Neural progenitor cell (in vitro differentiated cells): ENCODE data around the gene SDC1. TPM values are rescaled to one million over a fixed set of nuclear protein-coding genes. Genes with fewer than 3 reads are reported as not detected.

Experiments
- DNase-seq: peaks from one replicate; pipeline ENCODE4 v3.0.0-alpha.2; 2016; ENCODE audit warnings: low spot score
- H2AFZ ChIP-seq: fragments of 200-600 bp; sonication (generic); replicated peaks from 2 replicates; pipeline ENCODE4 v1.6.1; 2016; ENCODE audit warnings: antibody characterized with exemption
- H3F3A ChIP-seq: fragments of 200-600 bp; sonication (generic); 2 replicates; pipeline ENCODE4 v1.6.1; 2016; ENCODE audit warnings: antibody characterized with exemption, low read depth
- H3K27ac ChIP-seq: fragments of 200-600 bp; sonication (generic); 2 replicates; pipeline ENCODE4 v1.5.1; 2016; ENCODE audit warnings: mild to moderate bottlenecking
- H3K27me3 ChIP-seq: fragments of 200-600 bp; sonication (generic); 2 replicates; pipeline ENCODE4 v1.6.1; 2016; ENCODE audit warnings: mild to moderate bottlenecking, moderate library complexity
- H3K36me3 ChIP-seq: fragments of 200-600 bp; sonication (generic); 2 replicates; pipeline ENCODE4 v1.5.1; 2016
- H3K4me1 ChIP-seq: fragments of 200-600 bp; sonication (generic); 2 replicates; pipeline ENCODE4 v1.6.1; 2016; ENCODE audit warnings: mixed run types
- H3K4me2 ChIP-seq: fragments of 200-600 bp; sonication (generic); 2 replicates; pipeline ENCODE4 v1.6.1; 2016
- H3K4me3 ChIP-seq: fragments of 200-600 bp; sonication (generic); 2 replicates; pipeline ENCODE4 v1.5.1; 2016
- H3K79me2 ChIP-seq: fragments of 200-600 bp; sonication (generic); 2 replicates; pipeline ENCODE4 v1.6.1; 2016; ENCODE audit warnings: low read depth
- H3K9ac ChIP-seq: fragments of 200-600 bp; sonication (generic); 2 replicates; pipeline ENCODE4 v1.6.1; 2016
- H3K9me3 ChIP-seq: fragments of 200-600 bp; sonication (generic); 2 replicates; pipeline ENCODE4 v1.5.1; 2016; ENCODE audit warnings: low read depth
- H4K20me1 ChIP-seq: fragments of 200-600 bp; sonication (generic); 2 replicates; pipeline ENCODE4 v1.6.1; 2016; ENCODE audit warnings: low read depth
- H3K27ac Mint-ChIP-seq: 3 replicates; pipeline ENCODE4 v1.8.0; 2021; ENCODE audit warnings: mixed read lengths
- H3K27me3 Mint-ChIP-seq: 2 replicates; pipeline ENCODE4 v1.8.0; 2022; ENCODE audit warnings: low read depth, mild to moderate bottlenecking, inconsistent platforms, moderate library complexity, mixed read lengths; ENCODE audit not compliant: insufficient read depth
- H3K36me3 Mint-ChIP-seq: 3 replicates; pipeline ENCODE4 v1.8.0; 2021; ENCODE audit warnings: mixed read lengths
- H3K4me1 Mint-ChIP-seq: 3 replicates; pipeline ENCODE4 v1.8.0; 2021; ENCODE audit warnings: mixed read lengths
- H3K4me3 Mint-ChIP-seq: 3 replicates; pipeline ENCODE4 v1.8.0; 2021; ENCODE audit warnings: mild to moderate bottlenecking, moderate library complexity, mixed read lengths
- H3K9me3 Mint-ChIP-seq: 3 replicates; pipeline ENCODE4 v1.8.0; 2020; ENCODE audit warnings: mixed read lengths
- EZH2 ChIP-seq: fragments of 200-600 bp; sonication (generic); IDR thresholded peaks from 2 replicates; pipeline ENCODE4 v1.6.1; 2017; ENCODE audit warnings: antibody characterized with exemption, mild to moderate bottlenecking, moderate library complexity
- EZH2phosphoT487 ChIP-seq: fragments of 200-600 bp; sonication (generic); IDR thresholded peaks from 2 replicates; pipeline ENCODE4 v1.6.1; 2017; ENCODE audit warnings: antibody characterized with exemption
- total RNA-seq: library from RNA; depleted of rRNA; stranded (reverse); fragments of >200 nt; gene quantifications from 2 replicates; pipeline ENCODE4 v1.2.3, GENCODE V29; 2015; ENCODE audit warnings: low replicate concordance
- TF ChIP-seq, protein P1 (sequence below): fragments of 200-600 bp; sonication (generic); IDR thresholded peaks from 2 replicates; pipeline ENCODE4 v1.5.1; 2017; ENCODE audit warnings: antibody characterized with exemption, mild to moderate bottlenecking

The SDC1 gene
- total RNA-seq, 1 donor from 2014 or later, result 27.5 TPM

DNA sequence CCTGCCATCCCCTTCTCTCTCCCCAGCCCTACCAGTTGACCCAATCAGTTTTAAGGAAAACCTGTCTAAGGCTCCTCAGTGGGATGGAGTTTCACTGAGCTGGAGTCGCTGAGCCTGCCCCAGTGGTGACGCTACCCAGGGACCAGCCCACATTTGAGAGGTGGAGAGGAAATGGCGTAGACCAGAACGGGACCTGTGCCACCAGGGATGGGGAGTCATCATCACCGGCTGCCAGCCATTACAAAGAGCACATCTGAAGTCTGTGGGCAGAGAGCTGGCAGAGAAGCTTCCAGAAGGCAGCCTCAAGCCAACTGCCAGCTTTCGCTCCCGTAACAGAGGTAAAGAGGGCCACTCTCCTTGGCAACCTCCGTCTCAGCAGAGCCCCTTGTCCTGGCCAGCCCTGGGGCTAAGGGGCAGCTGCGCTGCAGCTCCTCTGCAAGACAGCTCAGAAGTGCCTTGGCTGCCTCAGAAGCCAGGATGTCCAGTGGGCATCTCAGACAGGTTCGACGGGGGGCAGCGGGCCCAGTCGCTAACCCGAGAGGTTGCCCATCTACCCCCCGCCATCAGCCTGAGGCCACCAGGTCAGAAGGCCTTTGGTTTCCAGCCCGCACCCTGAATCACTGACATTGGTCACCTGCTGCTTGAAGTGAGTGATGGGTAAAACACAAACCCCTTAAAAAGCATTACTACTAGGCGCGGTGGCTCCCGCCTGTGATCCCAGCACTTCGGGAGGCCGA is 15.4 kb downstream of the SDC1 start:
- H3K27me3 Mint-ChIP-seq, result peaks cover 2% of the 10 kb centered on the region
- H4K20me1 ChIP-seq, result peaks cover 89% of the 10 kb centered on the region
- H3K79me2 ChIP-seq, result peaks cover 68% of the 10 kb centered on the region
- H3K27me3 ChIP-seq, result no peaks in the 10 kb centered on the region
- DNase-seq, result no peak
- no peak overlapping the region for H3K4me3 ChIP-seq
- H3K4me2 ChIP-seq, result no peak overlapping the region
- no peaks in the 10 kb centered on the region for H3K36me3 Mint-ChIP-seq
- no peak overlapping the region for H2AFZ ChIP-seq
- peaks cover 27% of the 10 kb centered on the region for H3K4me1 Mint-ChIP-seq
- H3K4me3 Mint-ChIP-seq, result no peak overlapping the region
- no peaks in the 10 kb centered on the region for H3F3A ChIP-seq
- peaks cover 12% of the 10 kb centered on the region for H3K4me1 ChIP-seq
- H3K27ac Mint-ChIP-seq, result no peak overlapping the region
- no peaks in the 10 kb centered on the region for H3K36me3 ChIP-seq
- H3K27ac ChIP-seq, result no peak overlapping the region
- no peaks in the 10 kb centered on the region for H3K9me3 Mint-ChIP-seq
- H3K9me3 ChIP-seq, result no peaks in the 10 kb centered on the region
- TF ChIP-seq, protein P1, sequence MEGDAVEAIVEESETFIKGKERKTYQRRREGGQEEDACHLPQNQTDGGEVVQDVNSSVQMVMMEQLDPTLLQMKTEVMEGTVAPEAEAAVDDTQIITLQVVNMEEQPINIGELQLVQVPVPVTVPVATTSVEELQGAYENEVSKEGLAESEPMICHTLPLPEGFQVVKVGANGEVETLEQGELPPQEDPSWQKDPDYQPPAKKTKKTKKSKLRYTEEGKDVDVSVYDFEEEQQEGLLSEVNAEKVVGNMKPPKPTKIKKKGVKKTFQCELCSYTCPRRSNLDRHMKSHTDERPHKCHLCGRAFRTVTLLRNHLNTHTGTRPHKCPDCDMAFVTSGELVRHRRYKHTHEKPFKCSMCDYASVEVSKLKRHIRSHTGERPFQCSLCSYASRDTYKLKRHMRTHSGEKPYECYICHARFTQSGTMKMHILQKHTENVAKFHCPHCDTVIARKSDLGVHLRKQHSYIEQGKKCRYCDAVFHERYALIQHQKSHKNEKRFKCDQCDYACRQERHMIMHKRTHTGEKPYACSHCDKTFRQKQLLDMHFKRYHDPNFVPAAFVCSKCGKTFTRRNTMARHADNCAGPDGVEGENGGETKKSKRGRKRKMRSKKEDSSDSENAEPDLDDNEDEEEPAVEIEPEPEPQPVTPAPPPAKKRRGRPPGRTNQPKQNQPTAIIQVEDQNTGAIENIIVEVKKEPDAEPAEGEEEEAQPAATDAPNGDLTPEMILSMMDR, result no peak
- TF ChIP-seq EZH2, result no peak
- TF ChIP-seq EZH2phosphoT487, result no peak
- H3K9ac ChIP-seq, result no peak overlapping the region

DNA sequence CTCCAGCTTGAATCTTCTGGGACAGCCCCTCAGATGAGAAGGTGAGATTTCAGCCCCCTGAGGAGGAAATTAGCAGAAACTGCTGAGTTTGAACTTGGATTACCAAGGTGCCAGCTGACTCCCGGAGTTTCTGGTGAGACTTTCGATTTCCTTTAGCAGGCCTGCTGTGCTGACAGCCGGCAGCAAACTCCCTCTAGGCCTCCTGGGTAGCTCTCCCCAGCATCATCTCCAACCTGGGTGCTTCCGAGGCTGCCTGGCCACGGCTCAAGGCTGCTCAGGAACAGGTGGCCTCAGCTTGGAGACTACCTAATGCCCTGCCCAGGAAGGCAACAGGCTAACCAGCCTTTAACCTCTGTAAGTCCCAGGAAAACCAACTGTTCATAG is 16.5 kb downstream of the SDC1 start:
- no peak overlapping the region for H3K27ac Mint-ChIP-seq
- peaks cover 78% of the 10 kb centered on the region for H4K20me1 ChIP-seq
- no peak overlapping the region for H2AFZ ChIP-seq
- H3K36me3 ChIP-seq, result no peaks in the 10 kb centered on the region
- no peaks in the 10 kb centered on the region for H3K9me3 Mint-ChIP-seq
- H3K27ac ChIP-seq, result no peak overlapping the region
- no peak overlapping the region for H3K9ac ChIP-seq
- H3K27me3 ChIP-seq, result no peaks in the 10 kb centered on the region
- DNase-seq, result no peak
- no peaks in the 10 kb centered on the region for H3K9me3 ChIP-seq
- H3K4me2 ChIP-seq, result no peak overlapping the region
- no peaks in the 10 kb centered on the region for H3K27me3 Mint-ChIP-seq
- no peak overlapping the region for H3K4me3 Mint-ChIP-seq
- H3K4me3 ChIP-seq, result no peak overlapping the region
- peaks cover 17% of the 10 kb centered on the region for H3K4me1 Mint-ChIP-seq
- no peaks in the 10 kb centered on the region for H3F3A ChIP-seq
- peaks cover under 1% of the 10 kb centered on the region for H3K36me3 Mint-ChIP-seq
- peaks cover 3% of the 10 kb centered on the region for H3K4me1 ChIP-seq
- TF ChIP-seq, protein P1, result no peak
- TF ChIP-seq EZH2 (no peak), EZH2phosphoT487 (no peak)
- peaks cover 58% of the 10 kb centered on the region for H3K79me2 ChIP-seq

DNA sequence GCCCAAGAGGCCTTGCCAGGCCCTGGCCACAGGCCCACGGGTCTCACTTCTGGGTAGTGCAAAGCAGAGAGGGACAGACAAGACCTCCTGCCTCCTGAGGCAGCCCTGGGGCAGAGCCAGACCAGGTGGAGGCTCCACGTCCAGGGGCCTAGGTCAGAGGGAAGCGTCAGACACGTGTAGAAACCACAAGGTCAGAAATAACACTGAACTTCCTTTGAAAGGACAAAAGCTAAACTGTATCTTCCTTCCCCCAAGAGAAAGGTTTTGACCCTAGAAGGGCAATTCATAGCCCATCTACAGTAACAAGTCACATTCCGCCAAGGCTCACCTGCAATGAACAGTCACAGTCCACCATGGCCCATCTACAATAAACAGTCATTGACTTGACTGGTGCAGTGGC is 17.9 kb downstream of the SDC1 start:
- TF ChIP-seq EZH2 (no peak), EZH2phosphoT487 (no peak)
- TF ChIP-seq, protein P1, result no peak
- Mint-ChIP-seq H3K9me3 (peaks cover 2% of the 10 kb centered on the region), H3K27me3 (peaks cover 2% of the 10 kb centered on the region), H3K27ac (no peak overlapping the region), H3K4me1 (peaks cover 11% of the 10 kb centered on the region), H3K4me3 (no peak overlapping the region), H3K36me3 (peaks cover 8% of the 10 kb centered on the region)
- Histone ChIP-seq H3K36me3 (no peaks in the 10 kb centered on the region), H3K4me3 (no peak overlapping the region), H3K9me3 (no peaks in the 10 kb centered on the region), H3K27me3 (no peaks in the 10 kb centered on the region), H3F3A (no peaks in the 10 kb centered on the region), H2AFZ (no peak overlapping the region), H3K4me2 (no peak overlapping the region), H3K79me2 (peaks cover 48% of the 10 kb centered on the region), H3K27ac (no peak overlapping the region), H4K20me1 (peaks cover 64% of the 10 kb centered on the region), H3K4me1 (no peaks in the 10 kb centered on the region), H3K9ac (no peak overlapping the region)
- no peak for DNase-seq
